ENCODE data around the gene ROGDI.

GRCh38 chr16:4772351-4772750, 30.1 kb downstream of the ROGDI start:
- TF ChIP-seq, protein P1, sequence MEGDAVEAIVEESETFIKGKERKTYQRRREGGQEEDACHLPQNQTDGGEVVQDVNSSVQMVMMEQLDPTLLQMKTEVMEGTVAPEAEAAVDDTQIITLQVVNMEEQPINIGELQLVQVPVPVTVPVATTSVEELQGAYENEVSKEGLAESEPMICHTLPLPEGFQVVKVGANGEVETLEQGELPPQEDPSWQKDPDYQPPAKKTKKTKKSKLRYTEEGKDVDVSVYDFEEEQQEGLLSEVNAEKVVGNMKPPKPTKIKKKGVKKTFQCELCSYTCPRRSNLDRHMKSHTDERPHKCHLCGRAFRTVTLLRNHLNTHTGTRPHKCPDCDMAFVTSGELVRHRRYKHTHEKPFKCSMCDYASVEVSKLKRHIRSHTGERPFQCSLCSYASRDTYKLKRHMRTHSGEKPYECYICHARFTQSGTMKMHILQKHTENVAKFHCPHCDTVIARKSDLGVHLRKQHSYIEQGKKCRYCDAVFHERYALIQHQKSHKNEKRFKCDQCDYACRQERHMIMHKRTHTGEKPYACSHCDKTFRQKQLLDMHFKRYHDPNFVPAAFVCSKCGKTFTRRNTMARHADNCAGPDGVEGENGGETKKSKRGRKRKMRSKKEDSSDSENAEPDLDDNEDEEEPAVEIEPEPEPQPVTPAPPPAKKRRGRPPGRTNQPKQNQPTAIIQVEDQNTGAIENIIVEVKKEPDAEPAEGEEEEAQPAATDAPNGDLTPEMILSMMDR (IDR thresholded peaks at IDR 0.05), result no peak
- TF ChIP-seq POLR2A (IDR thresholded peaks at IDR 0.05), result no peak

All from esophagus squamous epithelium (tissue), 4 donors.